C4-2B (cell line): ENCODE measurements around the gene NAXD.

Source experiments
- ZFX ChIP-seq: fragments of 450-650 bp; IDR thresholded peaks from 2 replicates; pipeline ENCODE4 v1.6.1; 2017
- TF ChIP-seq, protein P1 (sequence below): fragments of 450-650 bp; conservative IDR thresholded peaks from 2 replicates; pipeline ENCODE4 v1.5.1; 2017; ENCODE audit warnings: mild to moderate bottlenecking

DNA sequence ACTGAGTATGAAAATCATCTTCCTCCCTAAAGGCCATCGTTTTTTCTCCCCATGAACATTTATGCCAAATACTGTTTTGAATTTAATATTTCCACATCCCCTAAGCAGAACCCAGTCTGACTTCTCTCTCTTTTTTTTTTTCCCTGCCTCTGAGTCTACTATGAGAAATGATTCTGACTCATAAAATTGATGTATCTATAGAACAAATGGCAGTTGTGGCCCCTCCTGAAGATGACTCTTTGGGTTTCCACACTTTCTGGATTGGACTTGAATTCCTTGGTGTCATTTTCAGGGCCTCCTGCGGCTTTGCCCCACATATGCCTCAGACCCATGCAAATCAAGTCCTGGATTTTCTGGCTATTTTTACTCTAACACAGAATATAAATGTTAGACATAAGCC is 22.7 kb upstream of the NAXD start:
- TF ChIP-seq, protein P1, sequence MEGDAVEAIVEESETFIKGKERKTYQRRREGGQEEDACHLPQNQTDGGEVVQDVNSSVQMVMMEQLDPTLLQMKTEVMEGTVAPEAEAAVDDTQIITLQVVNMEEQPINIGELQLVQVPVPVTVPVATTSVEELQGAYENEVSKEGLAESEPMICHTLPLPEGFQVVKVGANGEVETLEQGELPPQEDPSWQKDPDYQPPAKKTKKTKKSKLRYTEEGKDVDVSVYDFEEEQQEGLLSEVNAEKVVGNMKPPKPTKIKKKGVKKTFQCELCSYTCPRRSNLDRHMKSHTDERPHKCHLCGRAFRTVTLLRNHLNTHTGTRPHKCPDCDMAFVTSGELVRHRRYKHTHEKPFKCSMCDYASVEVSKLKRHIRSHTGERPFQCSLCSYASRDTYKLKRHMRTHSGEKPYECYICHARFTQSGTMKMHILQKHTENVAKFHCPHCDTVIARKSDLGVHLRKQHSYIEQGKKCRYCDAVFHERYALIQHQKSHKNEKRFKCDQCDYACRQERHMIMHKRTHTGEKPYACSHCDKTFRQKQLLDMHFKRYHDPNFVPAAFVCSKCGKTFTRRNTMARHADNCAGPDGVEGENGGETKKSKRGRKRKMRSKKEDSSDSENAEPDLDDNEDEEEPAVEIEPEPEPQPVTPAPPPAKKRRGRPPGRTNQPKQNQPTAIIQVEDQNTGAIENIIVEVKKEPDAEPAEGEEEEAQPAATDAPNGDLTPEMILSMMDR: no peak
- no peak for TF ChIP-seq ZFX
